Endothelial cell of umbilical vein (primary cell): Measurements from ENCODE around the gene ZNF619. TPM values are rescaled to one million over a fixed set of nuclear protein-coding genes. Genes with fewer than 3 reads are reported as not detected.

ENCODE experiments used
- BruUV-seq: library from RNA; stranded (reverse); fragments of 400-500 nt; replicated peaks from 2 replicates; lab custom pipeline; 2021; lab: Mats Ljungman, UMichigan
- CTCF ChIA-PET: fragments of 300-600, 350-600 bp; sonication (Branson Sonifier 250); formaldehyde crosslinking; loops from one replicate; lab custom pipeline; 2021; ENCODE audit warnings: antibody characterized with exemption, inconsistent platforms; lab: Charles Lee
- POLR2A ChIA-PET: fragments of 300-600, 350-600 bp; sonication (Branson Sonifier 250); formaldehyde crosslinking; loops from one replicate; lab custom pipeline; 2021; ENCODE audit warnings: antibody characterized with exemption, inconsistent platforms; lab: Charles Lee
- DNase-seq: peaks from one replicate; pipeline ENCODE4 v3.0.0-alpha.2; 2011; ENCODE audit warnings: low read depth, low spot score
- FAIRE-seq: peaks from 2 replicates; lab custom pipeline; 2011; peaks lifted over from hg19 to GRCh38; lab: Jason Lieb, UNC
- H2AFZ ChIP-seq: 2 replicates; pipeline ENCODE4 v1.6.0; 2012; ENCODE audit warnings: low read depth, low read length, control low read depth, inconsistent platforms
- H3K27ac ChIP-seq: 2 replicates; pipeline ENCODE4 v1.5.1; 2011; ENCODE audit warnings: low read depth, mild to moderate bottlenecking, control low read depth, low read length, moderate library complexity; ENCODE audit not compliant: insufficient read depth
- H3K27me3 ChIP-seq, 2 experiments: 2 replicates each; pipeline versions ENCODE4 v1.6.0 to v1.6.1; 2011; ENCODE audit warnings: low read length in 2 of 2, mixed read lengths in 1 of 2; ENCODE audit not compliant: control insufficient read depth in 2 of 2, insufficient read depth in 2 of 2
- H3K36me3 ChIP-seq, 2 experiments: 2 replicates in 1 of 2; 3 replicates in 1 of 2; pipeline ENCODE4 v1.5.1; 2011; ENCODE audit warnings: low read length in 2 of 2, mild to moderate bottlenecking in 1 of 2, moderate library complexity in 1 of 2; ENCODE audit not compliant: control insufficient read depth in 2 of 2, insufficient read depth in 2 of 2; ENCODE audit errors: extremely low read depth in 1 of 2
- H3K4me1 ChIP-seq: 3 replicates; pipeline ENCODE4 v1.5.1; 2011; ENCODE audit warnings: mild to moderate bottlenecking, low read length; ENCODE audit not compliant: control insufficient read depth, insufficient read depth; ENCODE audit errors: extremely low read depth
- H3K4me2 ChIP-seq: 2 replicates; pipeline ENCODE4 v1.6.1; 2011; ENCODE audit warnings: low read length, control low read depth, mixed read lengths; ENCODE audit not compliant: insufficient read depth
- H3K4me3 ChIP-seq, 3 experiments: fragments of 200-600 bp in 1 of 3; sonication (generic), shearing (Covaris generic) in 1 of 3; replicated peaks in 1 of 3; 2 replicates each; pipeline ENCODE4 v1.5.1; 2011 to 2016; ENCODE audit warnings: control low read depth in 3 of 3, low read length in 3 of 3, mild to moderate bottlenecking in 2 of 3, inconsistent platforms in 1 of 3, low read depth in 1 of 3, moderate library complexity in 1 of 3; ENCODE audit not compliant: insufficient read depth in 1 of 3
- H3K79me2 ChIP-seq: 2 replicates; pipeline ENCODE4 v1.6.0; 2012; ENCODE audit warnings: low read length, inconsistent platforms; ENCODE audit not compliant: control insufficient read depth, insufficient read depth
- H3K9ac ChIP-seq: replicated peaks from 2 replicates; pipeline ENCODE3; 2011; ENCODE audit warnings: low read length, control low read depth; ENCODE audit not compliant: insufficient read depth; ENCODE audit errors: extremely low read depth
- H3K9me1 ChIP-seq: replicated peaks from 3 replicates; pipeline ENCODE4 v1.6.0; 2011; ENCODE audit warnings: mild to moderate bottlenecking, low read length; ENCODE audit not compliant: control insufficient read depth, insufficient read depth; ENCODE audit errors: extremely low read depth
- H3K9me3 ChIP-seq: replicated peaks from 2 replicates; pipeline ENCODE4 v1.5.1; 2012; ENCODE audit warnings: low read length, inconsistent platforms; ENCODE audit not compliant: control insufficient read depth, insufficient read depth
- H4K20me1 ChIP-seq: replicated peaks from 2 replicates; pipeline ENCODE3; 2011; ENCODE audit warnings: mild to moderate bottlenecking, low read length; ENCODE audit not compliant: control insufficient read depth, insufficient read depth; ENCODE audit errors: extremely low read depth
- EZH2 ChIP-seq: IDR thresholded peaks from 2 replicates; pipeline ENCODE4 v1.6.1; 2012; ENCODE audit warnings: borderline replicate concordance, low read depth, mild to moderate bottlenecking, moderate library complexity, low read length, inconsistent platforms; ENCODE audit not compliant: severe bottlenecking
- FOS ChIP-seq: IDR thresholded peaks from 2 replicates; pipeline ENCODE4 v1.6.1; 2011; ENCODE audit warnings: mild to moderate bottlenecking, low read length, moderate library complexity, borderline replicate concordance; ENCODE audit not compliant: insufficient read depth
- GATA2 ChIP-seq: IDR thresholded peaks from 2 replicates; pipeline ENCODE4 v1.7.0; 2011; ENCODE audit warnings: low read depth, mild to moderate bottlenecking, moderate library complexity, mixed read lengths, low read length; ENCODE audit not compliant: insufficient read length, insufficient read depth
- JUN ChIP-seq: IDR thresholded peaks from 2 replicates; pipeline ENCODE4 v1.6.1; 2011; ENCODE audit warnings: borderline replicate concordance, low read depth; ENCODE audit not compliant: insufficient read length, insufficient read depth
- MYC ChIP-seq: IDR thresholded peaks from one replicate; pipeline ENCODE4 v1.6.1; 2011; ENCODE audit warnings: mild to moderate bottlenecking, low read depth, low read length
- POLR2A ChIP-seq: IDR thresholded peaks from 2 replicates; pipeline ENCODE4 v1.6.1; 2012; ENCODE audit warnings: low read depth, mild to moderate bottlenecking, control low read depth, low read length
- POLR2AphosphoS5 ChIP-seq: IDR thresholded peaks from 2 replicates; pipeline ENCODE4 v1.6.1; 2012; ENCODE audit warnings: low read depth, mild to moderate bottlenecking, control low read depth, low read length, moderate library complexity; ENCODE audit not compliant: insufficient read depth
- dilution Hi-C: fragments of 300-500 bp; cut with MboI; formaldehyde crosslinking; loops from one replicate; pipeline ENCODE4 v1.15.0; 2019; ENCODE audit warnings: low sequenced_read_pairs; ENCODE audit not compliant: extremely low pct_ligation_motif_present
- intact Hi-C: fragments of 100-400 bp; cut with micrococcal nuclease; formaldehyde crosslinking; loops from one replicate; pipeline ENCODE4 v1.10.0; 2022
- polyA plus RNA-seq, 4 experiments: library from polyadenylated mRNA; depleted of rRNA in 3 of 4; stranded (reverse) in 3 of 4; unstranded in 1 of 4; fragments of >200 nt; gene quantifications; 2 replicates each; pipeline versions ENCODE4 v1.2.1 to v1.2.3, GENCODE V29; 2011 to 2012; ENCODE audit warnings: missing spikeins in 1 of 4
- total RNA-seq: library from RNA; stranded (reverse); gene quantifications from 2 replicates; pipeline ENCODE4 v1.2.3, GENCODE V29; 2021
- TF ChIP-seq, protein P1 (sequence below), 2 donors: IDR thresholded peaks; 1 replicate in 1 of 2; 2 replicates in 1 of 2; pipeline ENCODE4 v1.5.1; 2011; ENCODE audit warnings: low read length in 2 of 2, mild to moderate bottlenecking in 2 of 2, moderate library complexity in 2 of 2, control low read depth in 1 of 2, inconsistent platforms in 1 of 2, low read depth in 1 of 2; ENCODE audit not compliant: insufficient read depth in 1 of 2; ENCODE audit errors: extremely low read depth in 1 of 2
- TF ChIP-seq, protein P2 (sequence below): IDR thresholded peaks from 2 replicates; pipeline ENCODE4 v1.6.1; 2011; ENCODE audit not compliant: insufficient read depth, insufficient read length

Gene ZNF619
- total and polyA plus RNA-seq, 2 donors (not counting 3 experiments of a cell fraction or from before 2014, with no cell fraction given), result 2.3 to 7.2 TPM

DNA sequence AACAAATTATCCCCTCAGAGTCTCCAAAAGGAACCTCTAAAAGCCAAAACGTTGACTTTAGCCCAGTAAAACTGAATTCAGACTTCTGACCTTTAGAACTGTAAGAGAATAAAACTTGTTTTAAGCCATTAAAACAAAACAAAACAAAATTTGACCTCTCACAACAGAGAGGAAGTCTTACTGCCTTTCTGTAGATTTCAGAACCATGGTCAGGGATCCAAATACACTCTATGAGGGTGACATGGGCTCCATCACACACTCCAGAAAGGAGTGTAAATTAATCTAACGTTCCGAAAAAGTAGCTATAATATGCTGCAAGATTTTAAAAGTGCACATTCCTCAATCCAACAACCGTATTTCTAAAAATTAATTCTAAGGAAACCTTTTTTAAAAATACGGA, 39.0 kb upstream of the ZNF619 start:
- Histone ChIP-seq H3K79me2 (no peaks in the 10 kb centered on the region), H3K4me1 (no peaks in the 10 kb centered on the region), H4K20me1 (no peaks in the 10 kb centered on the region), H3K27ac (no peak overlapping the region), H3K27me3 (no peaks in the 10 kb centered on the region), H3K4me2 (no peak overlapping the region), H3K9me3 (no peaks in the 10 kb centered on the region), H3K9me1 (no peaks in the 10 kb centered on the region), H3K4me3 (no peak overlapping the region), H3K36me3 (no peaks in the 10 kb centered on the region), H2AFZ (no peak overlapping the region), H3K9ac (no peak overlapping the region)
- BruUV-seq, result no TSS peak
- intact Hi-C loops, result no loop called here
- DNase-seq, result no peak
- ChIA-PET POLR2A (no interaction called here), CTCF (interaction anchor here (0.8 to 1.2 kb wide), 2 partner anchors 9 to 40 kb away, joined by 3 to 4 read pairs; no protein-coding TSS in a partner anchor)
- FAIRE-seq, result no peak
- TF ChIP-seq, protein P1, sequence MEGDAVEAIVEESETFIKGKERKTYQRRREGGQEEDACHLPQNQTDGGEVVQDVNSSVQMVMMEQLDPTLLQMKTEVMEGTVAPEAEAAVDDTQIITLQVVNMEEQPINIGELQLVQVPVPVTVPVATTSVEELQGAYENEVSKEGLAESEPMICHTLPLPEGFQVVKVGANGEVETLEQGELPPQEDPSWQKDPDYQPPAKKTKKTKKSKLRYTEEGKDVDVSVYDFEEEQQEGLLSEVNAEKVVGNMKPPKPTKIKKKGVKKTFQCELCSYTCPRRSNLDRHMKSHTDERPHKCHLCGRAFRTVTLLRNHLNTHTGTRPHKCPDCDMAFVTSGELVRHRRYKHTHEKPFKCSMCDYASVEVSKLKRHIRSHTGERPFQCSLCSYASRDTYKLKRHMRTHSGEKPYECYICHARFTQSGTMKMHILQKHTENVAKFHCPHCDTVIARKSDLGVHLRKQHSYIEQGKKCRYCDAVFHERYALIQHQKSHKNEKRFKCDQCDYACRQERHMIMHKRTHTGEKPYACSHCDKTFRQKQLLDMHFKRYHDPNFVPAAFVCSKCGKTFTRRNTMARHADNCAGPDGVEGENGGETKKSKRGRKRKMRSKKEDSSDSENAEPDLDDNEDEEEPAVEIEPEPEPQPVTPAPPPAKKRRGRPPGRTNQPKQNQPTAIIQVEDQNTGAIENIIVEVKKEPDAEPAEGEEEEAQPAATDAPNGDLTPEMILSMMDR (IDR thresholded peaks at IDR 0.05; ENCODE audit: extremely low read depth in 1 of 2, insufficient read depth in 1 of 2, low read depth in 1 of 2, low read length in 2 of 2), result no peak
- dilution Hi-C loops, result no loop called here

DNA sequence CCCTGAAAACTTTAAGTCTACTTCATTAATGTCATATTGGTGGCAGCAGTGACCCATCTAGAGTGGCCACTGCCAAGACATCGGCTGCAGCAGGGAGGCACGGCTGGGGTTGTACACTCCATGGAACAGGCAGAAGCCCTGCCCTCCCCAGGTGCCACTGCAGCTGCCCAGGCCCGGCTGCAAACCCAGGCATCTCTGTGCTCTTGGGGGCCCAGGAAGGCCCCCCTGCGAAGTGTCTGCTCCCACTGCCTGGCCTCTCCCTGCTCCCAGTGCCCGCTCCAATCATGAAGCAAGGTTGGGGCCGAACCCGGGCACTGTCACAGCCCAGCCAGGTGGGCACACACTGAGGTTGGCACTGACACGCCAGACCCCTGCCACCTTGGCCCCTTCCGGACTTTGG, 31.9 kb upstream of the ZNF619 start:
- TF ChIP-seq EZH2 (no peak), JUN (no peak), FOS (no peak), POLR2A (no peak), POLR2AphosphoS5 (no peak), MYC (no peak), GATA2 (no peak)
- TF ChIP-seq, protein P2, sequence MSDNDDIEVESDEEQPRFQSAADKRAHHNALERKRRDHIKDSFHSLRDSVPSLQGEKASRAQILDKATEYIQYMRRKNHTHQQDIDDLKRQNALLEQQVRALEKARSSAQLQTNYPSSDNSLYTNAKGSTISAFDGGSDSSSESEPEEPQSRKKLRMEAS, result no peak
- no peaks in the 10 kb centered on the region for H3K79me2 ChIP-seq
- intact Hi-C loops, result no loop called here
- H3K36me3 ChIP-seq, result no peaks in the 10 kb centered on the region
- ChIA-PET POLR2A (no interaction called here), CTCF (no interaction called here)
- dilution Hi-C loops, result no loop called here
- H3K9ac ChIP-seq, result no peak overlapping the region
- H3K27me3 ChIP-seq, result no peaks in the 10 kb centered on the region
- no peaks in the 10 kb centered on the region for H3K9me1 ChIP-seq
- H2AFZ ChIP-seq, result no peak overlapping the region
- no peaks in the 10 kb centered on the region for H3K4me1 ChIP-seq
- no peak overlapping the region for H3K27ac ChIP-seq
- no peaks in the 10 kb centered on the region for H4K20me1 ChIP-seq
- no peak for DNase-seq
- FAIRE-seq, result no peak
- H3K4me2 ChIP-seq, result no peak overlapping the region
- no peak overlapping the region for H3K4me3 ChIP-seq
- no peaks in the 10 kb centered on the region for H3K9me3 ChIP-seq
- no TSS peak for BruUV-seq
